ENCODE measurements around the gene ATPAF2.

The ATPAF2 gene

GRCh38 chr17:17981330-17981729 is 57.6 kb downstream of the ATPAF2 start:
- DNase-seq (ENCODE audit: extremely low read depth, low read depth), result no peak
- TF ChIP-seq CTCF (IDR thresholded peaks at IDR 0.05; ENCODE audit: low read depth, low read length), result no peak

- no peak for DNase-seq (ENCODE audit: extremely low read depth, low read depth)
- TF ChIP-seq CTCF (IDR thresholded peaks at IDR 0.05; ENCODE audit: low read depth, low read length), result no peak
These were observed 59.2 kb downstream of the ATPAF2 start for GRCh38 chr17:17979778-17980177.

- DNase-seq (ENCODE audit: extremely low read depth, low read depth), result no peak
- TF ChIP-seq CTCF (IDR thresholded peaks at IDR 0.05; ENCODE audit: low read depth, low read length), result no peak
These were observed 60.2 kb downstream of the ATPAF2 start for GRCh38 chr17:17978481-17979424.

- no peak for TF ChIP-seq CTCF (IDR thresholded peaks at IDR 0.05; ENCODE audit: low read depth, low read length)
- no peak for DNase-seq (ENCODE audit: extremely low read depth, low read depth)
These were observed 61.9 kb downstream of the ATPAF2 start for GRCh38 chr17:17976931-17977570.

GRCh38 chr17:17975436-17975835 is 63.5 kb downstream of the ATPAF2 start:
- TF ChIP-seq CTCF (IDR thresholded peaks at IDR 0.05; ENCODE audit: low read depth, low read length), result no peak
- DNase-seq (ENCODE audit: extremely low read depth, low read depth), result no peak

- no peak for DNase-seq (ENCODE audit: extremely low read depth, low read depth)
- no peak for TF ChIP-seq CTCF (IDR thresholded peaks at IDR 0.05; ENCODE audit: low read depth, low read length)
These were observed 66.1 kb downstream of the ATPAF2 start for GRCh38 chr17:17972952-17973254.

All from AG09319 (cell line).